Neuron (in vitro differentiated cells): ENCODE measurements around the gene SLC17A5.
"Not testable (repeated sequence)": the region's sequence is repeated elsewhere in the genome, so short reads cannot be mapped to it uniquely, and the experiment has no call there.

Source experiments
- H2AFZ ChIP-seq: one replicate; pipeline ENCODE4 v1.6.1; 2013; ENCODE audit warnings: low read depth, mild to moderate bottlenecking, inconsistent platforms, low read length, moderate library complexity
- H3K27me3 ChIP-seq: one replicate; pipeline ENCODE4 v1.6.1; 2013; ENCODE audit warnings: low read length; ENCODE audit not compliant: insufficient read depth
- H3K36me3 ChIP-seq: one replicate; pipeline ENCODE4 v1.6.1; 2013; ENCODE audit warnings: low read length; ENCODE audit not compliant: insufficient read depth
- H3K4me1 ChIP-seq: one replicate; pipeline ENCODE4 v1.6.1; 2013; ENCODE audit warnings: low read length; ENCODE audit not compliant: insufficient read depth
- H3K4me3 ChIP-seq: 2 replicates; pipeline ENCODE4 v1.5.1; 2013; ENCODE audit warnings: mild to moderate bottlenecking, low read length, moderate library complexity
- H3K9me3 ChIP-seq: one replicate; pipeline ENCODE4 v1.6.1; 2013; ENCODE audit warnings: low read length

SLC17A5 gene

DNA sequence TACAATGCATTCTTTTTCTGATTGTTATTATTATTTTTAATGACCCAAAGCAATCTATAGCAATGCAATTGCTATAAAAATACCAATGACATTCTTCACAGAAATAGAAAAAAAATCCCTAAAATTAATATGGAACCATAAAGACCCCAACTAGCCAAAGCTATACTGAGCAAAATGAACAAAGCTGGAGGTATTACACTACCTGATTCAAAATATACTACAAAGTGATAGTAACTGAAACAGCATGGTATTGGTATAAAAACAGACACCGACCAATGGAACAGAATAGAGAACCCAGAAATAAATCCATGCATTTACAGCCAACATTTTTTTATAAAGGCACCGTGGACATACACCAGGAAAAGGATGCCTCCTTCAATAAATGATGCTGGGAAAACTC lies 72.5 kb downstream of the SLC17A5 start:
- Histone ChIP-seq H3K36me3 (no peaks in the 10 kb centered on the region), H3K4me3 (peak overlapping the region; percentile 46), H2AFZ (peak overlapping the region; percentile 58), H3K27me3 (no peaks in the 10 kb centered on the region), H3K4me1 (peaks cover 53% of the 10 kb centered on the region), H3K9me3 (no peaks in the 10 kb centered on the region)

DNA sequence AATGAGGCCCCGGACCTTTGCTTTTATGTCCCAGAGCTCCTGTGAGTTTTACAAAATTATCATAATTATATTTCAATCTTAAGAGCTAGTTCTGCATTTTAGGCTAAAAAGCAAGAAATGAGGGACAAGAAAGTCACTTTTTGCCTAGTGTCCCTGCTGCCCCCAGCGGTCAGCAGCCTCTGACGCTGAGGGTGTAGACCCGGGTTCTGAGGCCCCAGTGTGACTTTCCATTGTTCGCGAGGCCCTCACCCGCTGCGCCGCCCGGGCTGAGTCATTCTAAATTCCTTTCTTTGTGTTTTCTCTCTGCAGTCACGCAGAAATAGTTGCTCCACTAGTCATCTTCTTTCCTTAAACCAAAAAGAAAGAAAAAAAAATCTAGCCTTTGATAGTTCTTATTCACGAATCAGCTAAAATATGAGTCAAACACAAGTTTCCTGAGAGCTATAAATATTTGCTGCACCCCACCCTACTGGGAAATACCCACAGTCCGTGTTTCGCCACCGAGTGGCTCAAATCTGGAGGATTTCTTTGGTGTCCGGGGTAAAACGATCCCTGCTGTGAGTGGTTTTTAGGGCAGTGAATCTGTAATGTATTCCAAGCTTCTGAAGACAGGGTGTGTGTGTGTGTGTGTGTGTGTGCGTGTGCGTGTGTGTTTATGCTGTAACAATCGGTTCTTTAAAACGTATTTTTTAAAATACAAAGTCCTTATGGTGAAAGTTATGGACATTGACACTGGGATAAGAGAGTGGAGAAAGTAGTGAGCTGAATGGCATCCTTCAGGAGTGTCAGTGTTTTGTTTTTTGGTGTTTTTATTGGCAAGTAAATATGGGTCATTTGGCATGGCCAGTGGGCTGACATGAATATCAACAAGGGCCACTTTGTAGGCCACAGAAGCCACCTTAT lies 73.3 kb downstream of the SLC17A5 start:
- H3K36me3 ChIP-seq, result no peaks in the 10 kb centered on the region
- H3K4me3 ChIP-seq, result peak overlapping the region; percentile 46
- no peaks in the 10 kb centered on the region for H3K27me3 ChIP-seq
- peaks cover 45% of the 10 kb centered on the region for H3K4me1 ChIP-seq
- H2AFZ ChIP-seq, result peak overlapping the region; percentile 58
- no peaks in the 10 kb centered on the region for H3K9me3 ChIP-seq

DNA sequence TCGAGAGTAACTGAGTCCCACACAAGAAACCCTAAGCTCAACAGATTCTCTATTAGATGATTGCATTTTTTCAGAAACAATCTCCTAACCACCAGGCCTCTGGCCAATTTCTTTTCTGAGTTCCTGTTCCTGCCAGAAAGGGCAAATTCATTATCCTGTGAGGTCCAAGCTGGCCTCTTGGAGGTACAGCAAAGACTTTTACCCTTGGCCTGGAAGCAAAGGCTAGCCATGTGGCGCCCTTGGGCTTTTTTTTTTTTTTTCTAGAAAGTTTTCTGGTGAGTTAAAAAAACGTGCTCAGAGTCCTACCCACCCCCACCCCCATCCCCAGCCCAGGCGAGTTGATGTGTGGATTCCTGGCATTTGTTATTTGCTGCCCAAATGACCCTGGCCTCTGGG lies 73.9 kb downstream of the SLC17A5 start:
- no peaks in the 10 kb centered on the region for H3K27me3 ChIP-seq
- H3K9me3 ChIP-seq, result no peaks in the 10 kb centered on the region
- H2AFZ ChIP-seq, result no peak overlapping the region
- peaks cover 39% of the 10 kb centered on the region for H3K4me1 ChIP-seq
- H3K36me3 ChIP-seq, result no peaks in the 10 kb centered on the region
- H3K4me3 ChIP-seq, result peak overlapping the region; percentile 21

DNA sequence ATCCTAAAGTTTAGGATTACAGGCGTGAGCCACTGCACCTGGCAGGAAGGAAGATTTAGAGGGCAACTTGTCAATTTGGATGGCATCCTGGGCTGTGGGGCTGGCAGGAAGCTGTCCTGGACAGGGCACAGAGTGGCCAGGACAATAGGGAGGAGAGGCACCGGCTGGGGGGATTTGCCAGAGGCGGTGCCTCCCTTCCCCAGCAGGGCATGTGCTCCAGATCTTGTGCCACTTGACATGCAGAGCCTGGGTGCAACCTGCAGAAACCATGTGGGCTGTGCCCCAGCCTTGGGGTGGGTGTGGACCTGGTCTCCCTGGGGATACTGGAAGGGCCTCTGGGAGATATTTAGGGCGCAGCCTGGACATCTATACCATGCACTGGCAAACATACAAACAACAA lies 74.4 kb downstream of the SLC17A5 start:
- Histone ChIP-seq H2AFZ (no peak overlapping the region), H3K4me3 (no peak overlapping the region), H3K27me3 (no peaks in the 10 kb centered on the region), H3K36me3 (no peaks in the 10 kb centered on the region), H3K9me3 (no peaks in the 10 kb centered on the region), H3K4me1 (peaks cover 38% of the 10 kb centered on the region)

DNA sequence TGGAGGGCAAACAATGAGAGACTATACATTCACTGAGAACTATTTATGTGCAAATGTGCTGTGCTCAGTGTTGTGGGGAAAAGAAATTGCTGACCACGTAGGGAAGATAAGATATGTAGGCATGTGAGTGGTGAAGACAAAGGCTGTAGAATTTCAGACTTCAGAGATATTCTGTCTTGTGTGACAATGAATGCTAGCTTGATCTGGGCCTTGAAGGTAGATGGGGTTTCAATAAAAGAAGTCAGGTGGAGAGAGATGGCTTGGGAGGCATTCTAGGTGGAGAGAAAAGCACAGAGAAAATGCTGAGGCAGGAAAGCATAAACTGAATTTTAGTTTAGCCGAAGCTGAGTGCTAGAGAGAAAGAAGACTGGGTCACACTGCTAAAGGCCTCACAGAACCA lies 76.1 kb downstream of the SLC17A5 start:
- Histone ChIP-seq H3K4me1 (peaks cover 38% of the 10 kb centered on the region), H2AFZ (peak overlapping the region; percentile 2), H3K27me3 (no peaks in the 10 kb centered on the region), H3K4me3 (no peak overlapping the region), H3K36me3 (no peaks in the 10 kb centered on the region), H3K9me3 (no peaks in the 10 kb centered on the region)

DNA sequence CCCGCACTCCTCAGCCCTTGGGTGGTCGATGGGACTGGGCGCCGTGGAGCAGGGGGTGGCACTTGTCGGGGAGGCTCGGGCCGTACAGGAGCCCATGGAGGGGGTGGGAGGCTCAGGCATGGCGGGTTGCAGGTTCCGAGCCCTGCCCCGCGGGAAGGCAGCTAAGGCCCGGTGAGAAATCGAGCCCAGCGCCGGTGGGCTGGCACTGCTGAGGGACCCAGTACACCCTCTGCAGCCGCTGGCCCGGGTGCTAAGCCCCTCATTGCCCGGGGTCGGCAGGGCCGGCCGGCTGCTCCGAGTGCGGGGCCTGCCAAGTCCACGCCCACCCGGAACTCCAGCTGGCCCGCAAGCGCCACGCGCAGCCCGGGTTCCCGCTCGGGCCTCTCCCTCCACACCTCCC lies 81.3 kb downstream of the SLC17A5 start:
- not testable (repeated sequence) for H3K9me3 ChIP-seq, H3K36me3 ChIP-seq, H3K4me1 ChIP-seq, H3K27me3 ChIP-seq, H2AFZ ChIP-seq, H3K4me3 ChIP-seq

DNA sequence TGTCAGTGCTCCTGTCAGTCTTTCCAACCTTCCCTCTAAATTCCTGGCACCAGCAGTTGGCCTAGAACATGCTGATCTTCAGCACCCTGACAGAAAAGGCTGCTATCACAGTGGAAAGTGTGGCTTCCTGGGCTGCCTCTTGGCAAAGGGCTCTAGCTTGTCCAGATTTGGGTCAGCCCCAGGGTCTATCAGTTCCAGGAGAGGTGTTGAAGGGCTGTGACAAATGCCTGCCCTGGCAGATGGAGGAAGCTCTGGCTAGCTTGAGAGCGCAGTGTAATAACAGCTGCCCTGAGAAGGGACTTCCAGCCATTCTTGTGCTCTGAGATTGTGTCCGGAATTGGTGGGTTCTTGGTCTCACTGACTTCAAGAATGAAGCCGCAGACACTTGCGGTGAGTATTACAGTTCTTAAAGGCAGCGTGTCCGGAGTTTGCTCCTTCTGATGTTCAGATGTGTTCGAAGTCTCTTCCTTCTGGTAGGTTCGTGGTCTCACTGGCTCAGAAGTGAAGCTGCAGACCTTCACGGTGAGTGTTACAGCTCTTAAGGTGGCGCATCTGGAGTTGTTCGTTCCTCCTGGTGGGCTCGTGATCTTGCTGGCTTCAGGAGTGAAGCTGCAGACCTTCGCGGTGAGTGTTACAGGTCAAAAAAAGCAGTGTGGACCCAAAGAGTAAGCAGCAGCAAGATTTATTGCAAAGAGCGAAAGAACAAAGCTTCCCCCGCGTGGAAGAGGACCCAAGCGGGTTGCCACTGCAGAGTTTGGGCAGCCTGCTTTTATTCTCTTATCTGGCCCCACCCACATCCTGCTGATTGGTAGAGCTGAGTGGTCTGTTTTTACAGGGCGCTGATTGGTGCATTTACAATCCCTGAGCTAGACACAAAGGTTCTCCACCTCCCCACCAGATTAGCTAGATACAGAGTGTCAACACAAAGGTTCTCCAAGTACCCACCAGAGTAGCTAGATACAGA lies 82.3 kb downstream of the SLC17A5 start:
- H2AFZ ChIP-seq, H3K36me3 ChIP-seq, H3K4me1 ChIP-seq, H3K27me3 ChIP-seq, H3K4me3 ChIP-seq, H3K9me3 ChIP-seq: not testable (repeated sequence)

DNA sequence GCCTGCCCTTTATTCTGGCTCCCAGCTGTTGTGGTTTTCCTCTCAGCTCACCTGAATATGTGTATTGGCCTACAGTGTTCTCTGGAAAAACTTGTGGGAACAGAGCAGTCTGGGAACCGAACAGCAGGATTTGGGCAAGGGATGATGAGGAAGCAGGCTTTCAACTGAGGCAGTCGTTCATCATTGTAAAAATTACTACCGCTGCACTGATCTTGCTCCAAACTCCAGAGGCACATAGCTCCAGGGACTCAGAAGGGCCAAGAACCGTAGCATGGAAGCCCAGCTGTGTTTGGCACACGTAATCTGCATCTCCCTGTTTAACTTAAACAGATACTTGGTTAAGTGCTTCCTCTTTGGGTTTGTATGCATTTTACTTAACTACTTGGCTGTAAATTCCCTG lies 84.7 kb downstream of the SLC17A5 start:
- H3K4me3 ChIP-seq, result no peak overlapping the region
- H3K27me3 ChIP-seq, result no peaks in the 10 kb centered on the region
- no peaks in the 10 kb centered on the region for H3K9me3 ChIP-seq
- H3K4me1 ChIP-seq, result peaks cover 22% of the 10 kb centered on the region
- H2AFZ ChIP-seq, result no peak overlapping the region
- H3K36me3 ChIP-seq, result no peaks in the 10 kb centered on the region

DNA sequence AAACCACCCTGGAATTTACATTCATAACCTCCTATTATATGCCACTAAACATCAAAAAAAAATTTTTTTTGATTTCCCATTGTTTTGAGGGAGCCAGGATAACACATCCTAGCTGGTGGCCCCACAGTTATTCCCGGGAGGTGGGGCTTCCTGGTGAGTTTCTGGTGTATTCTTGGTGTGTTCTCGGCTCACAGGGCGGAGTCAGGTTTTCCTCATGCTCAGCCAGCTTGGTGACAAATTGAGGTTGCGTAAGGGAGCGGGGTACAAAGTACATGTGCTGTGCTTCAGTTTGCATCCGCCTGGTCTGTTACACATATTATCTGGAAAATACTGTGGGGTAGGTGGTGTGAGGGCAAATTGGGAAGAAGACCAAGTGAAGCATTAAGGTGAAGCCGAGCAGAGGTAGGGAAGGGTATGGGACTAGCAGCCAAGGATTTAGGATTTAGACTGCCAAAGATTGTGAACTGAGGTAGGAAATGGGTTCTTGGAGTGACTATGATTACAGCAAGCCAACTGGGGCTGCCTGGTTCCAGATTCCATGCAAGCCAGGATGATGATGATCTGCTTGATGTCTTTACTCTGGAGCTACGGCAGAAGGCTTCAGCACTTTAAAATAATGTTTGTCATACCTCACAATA lies 86.7 kb downstream of the SLC17A5 start:
- Histone ChIP-seq H3K9me3 (no peaks in the 10 kb centered on the region), H2AFZ (no peak overlapping the region), H3K4me3 (no peak overlapping the region), H3K4me1 (peaks cover 22% of the 10 kb centered on the region), H3K36me3 (no peaks in the 10 kb centered on the region), H3K27me3 (no peaks in the 10 kb centered on the region)

DNA sequence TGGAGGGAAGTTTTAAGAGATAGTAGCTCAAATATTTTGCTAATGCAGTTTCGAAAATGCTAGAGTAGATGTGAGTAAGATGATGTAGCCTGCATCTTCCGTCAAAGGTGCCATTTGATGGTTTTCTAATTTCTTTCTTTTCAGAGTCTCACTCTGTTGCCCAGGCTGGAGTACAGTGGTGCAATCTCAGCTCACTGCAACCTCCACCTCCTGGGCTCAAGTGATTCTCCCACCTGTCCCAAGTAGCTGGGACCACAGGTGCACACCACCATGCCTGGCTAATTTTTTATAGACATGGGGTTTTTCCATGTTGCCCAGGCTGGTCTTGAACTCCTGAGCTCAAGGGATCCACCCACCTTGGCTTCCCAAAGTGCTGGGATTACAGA lies 87.3 kb downstream of the SLC17A5 start:
- not testable (repeated sequence) for H2AFZ ChIP-seq, H3K4me3 ChIP-seq, H3K9me3 ChIP-seq, H3K36me3 ChIP-seq, H3K27me3 ChIP-seq
- peaks cover 22% of the 10 kb centered on the region for H3K4me1 ChIP-seq

DNA sequence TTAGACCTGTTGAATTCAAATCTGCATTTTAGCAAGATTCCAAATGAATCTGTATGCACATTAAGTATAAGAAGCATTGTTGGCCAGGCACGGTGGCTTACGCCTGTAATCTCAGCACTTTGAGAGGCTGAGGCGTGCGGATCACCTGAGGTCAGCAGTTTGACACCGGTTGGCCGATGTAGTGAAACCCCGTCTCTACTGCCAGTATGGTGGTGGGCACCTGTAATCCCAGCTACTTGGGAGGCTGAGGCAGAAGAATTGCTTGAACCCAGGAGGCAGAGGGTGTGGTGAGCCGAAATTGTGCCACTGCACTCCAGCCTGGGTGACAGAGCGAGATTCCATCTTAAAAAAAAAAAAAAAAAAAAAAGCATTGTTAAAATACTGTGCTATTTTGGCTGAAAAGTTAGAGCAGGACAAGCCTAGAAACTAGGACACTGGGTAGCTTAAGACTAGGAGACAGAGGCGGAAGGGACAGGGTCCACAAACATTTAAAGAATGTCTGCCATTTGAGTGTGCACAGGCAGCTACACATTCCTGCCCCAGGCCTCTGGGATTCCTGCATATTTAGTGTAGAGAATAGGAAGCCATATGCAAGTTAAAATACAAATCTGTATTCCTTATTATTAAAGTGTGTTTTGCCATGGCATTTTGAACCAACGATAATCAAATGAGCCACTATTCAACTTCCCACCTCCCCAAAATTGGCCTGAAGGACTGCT lies 87.9 kb downstream of the SLC17A5 start:
- peak overlapping the region; percentile 3 for H2AFZ ChIP-seq
- H3K4me1 ChIP-seq, result peaks cover 24% of the 10 kb centered on the region
- H3K9me3 ChIP-seq, result no peaks in the 10 kb centered on the region
- H3K36me3 ChIP-seq, result no peaks in the 10 kb centered on the region
- H3K4me3 ChIP-seq, result no peak overlapping the region
- no peaks in the 10 kb centered on the region for H3K27me3 ChIP-seq

DNA sequence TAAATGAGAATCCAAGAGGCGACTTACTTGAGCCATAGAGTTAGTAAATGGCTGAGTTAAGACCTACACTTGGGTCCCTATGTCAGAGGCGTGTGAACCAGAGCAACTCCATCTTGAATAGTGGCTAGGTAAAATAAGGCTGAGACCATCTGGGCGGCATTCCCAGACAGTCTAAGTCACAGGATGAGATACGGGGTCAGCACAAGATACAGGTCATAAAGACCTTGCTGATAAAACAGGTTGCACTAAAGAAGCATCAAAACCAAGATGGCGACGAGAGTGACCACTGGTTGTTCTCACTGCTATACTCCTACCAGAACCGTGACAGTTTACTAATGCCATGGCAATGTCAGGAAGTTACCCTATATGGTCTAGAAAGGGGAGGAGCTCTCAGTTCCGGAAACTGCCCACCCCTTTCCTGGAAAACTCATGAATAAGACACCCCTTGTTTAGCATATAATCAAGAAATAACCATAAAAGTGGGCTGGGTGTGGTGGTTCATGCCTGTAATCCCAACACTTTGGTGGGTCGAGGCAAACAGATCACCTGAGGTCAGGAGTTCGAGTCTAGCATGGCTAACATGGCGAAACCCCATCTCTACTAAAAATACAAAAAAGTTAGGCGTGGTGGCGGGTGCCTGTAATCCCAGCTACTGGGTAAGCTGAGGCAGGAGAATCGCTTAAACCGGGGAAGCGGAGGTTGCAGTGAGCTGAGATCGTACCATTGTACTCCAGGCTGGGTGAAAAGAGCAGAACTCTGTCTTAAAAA lies 89.0 kb downstream of the SLC17A5 start:
- Histone ChIP-seq H3K9me3 (no peaks in the 10 kb centered on the region), H2AFZ (no peak overlapping the region), H3K36me3 (no peaks in the 10 kb centered on the region), H3K4me1 (peaks cover 32% of the 10 kb centered on the region), H3K4me3 (no peak overlapping the region), H3K27me3 (no peaks in the 10 kb centered on the region)
